Activated CD4-positive, alpha-beta memory T cell treated with anti-CD3 and anti-CD28 coated beads for 36 hours (primary cell): ENCODE measurements around the gene STOX1. TPM values are rescaled to one million over a fixed set of nuclear protein-coding genes. Genes with fewer than 3 reads are reported as not detected.

Experiments
- total RNA-seq, 2 experiments: library from RNA; stranded (reverse); gene quantifications; one replicate each; pipeline ENCODE4 v1.2.3, GENCODE V29; 2021

The STOX1 gene
- total RNA-seq, 2 experiments from 2014 or later = 0.29 to 0.36 TPM

Other genes with a start within 250 kb of the STOX1 start
- 10 to 100 TPM; 72.7 to 74.4 TPM for gene CCAR1, start 106.3 kb upstream of the STOX1 start, total RNA-seq
- 10 to 100 TPM; 68.8 to 71.9 TPM for gene DDX50, start 73.8 kb downstream of the STOX1 start, total RNA-seq
- 100 to 1,000 TPM; 156 to 158 TPM for gene DDX21, start 128.6 kb downstream of the STOX1 start, total RNA-seq
- 10 to 100 TPM; 23.0 to 25.2 TPM for gene KIFBP, start 161.3 kb downstream of the STOX1 start, total RNA-seq